ENCODE data around the gene PLCB2. TPM values are rescaled to one million over a fixed set of nuclear protein-coding genes. Genes with fewer than 3 reads are reported as not detected.

PLCB2 gene
- total and polyA plus RNA-seq, 12 donors, result 2.5 to 100 (median 24.3) TPM

- no peak for DNase-seq
- Histone ChIP-seq H3K27me3 (no peaks in the 10 kb centered on the region), H3K27ac (no peak overlapping the region), H3K4me1 (replicated peaks in 1 of 2) (no peaks in the 10 kb centered on the region), H3K36me3 (replicated peaks in 1 of 2) (no peaks in the 10 kb centered on the region), H3K9me3 (replicated peaks in 1 of 3) (no peaks in the 10 kb centered on the region), H3K4me3 (no peak overlapping the region)
- WGBS, 4 donors, result 89 to 94% (median 91%) methylated on average over 8 to 19 of the region's 19 CpGs
- no peak for TF ChIP-seq CTCF (IDR thresholded peaks at IDR 0.05)
- no peak for TF ChIP-seq POLR2A (IDR thresholded peaks at IDR 0.05)
- intact Hi-C loops (cut with DNase I), result no loop called here
Observed at GRCh38 chr15:40302288-40302886, 5.3 kb downstream of the PLCB2 start.

- Histone ChIP-seq H3K9me3 (replicated peaks in 1 of 3) (no peaks in the 10 kb centered on the region), H3K36me3 (replicated peaks in 1 of 2) (no peaks in the 10 kb centered on the region), H3K27ac (no peak overlapping the region), H3K27me3 (no peaks in the 10 kb centered on the region), H3K4me1 (replicated peaks in 1 of 2) (no peaks in the 10 kb centered on the region), H3K4me3 (no peak overlapping the region)
- intact Hi-C loops (cut with DNase I), result no loop called here
- WGBS, 4 donors, result 50 to 72% (median 67%) methylated on average over 12 of the region's 12 CpGs
- DNase-seq, result no peak
- no peak for TF ChIP-seq POLR2A (IDR thresholded peaks at IDR 0.05)
- no peak for TF ChIP-seq CTCF (IDR thresholded peaks at IDR 0.05)
Observed at GRCh38 chr15:40301467-40302179, 6.1 kb downstream of the PLCB2 start.

GRCh38 chr15:40300771-40301170 is 7.0 kb downstream of the PLCB2 start:
- no peak overlapping the region for H3K27ac ChIP-seq
- no peaks in the 10 kb centered on the region for H3K27me3 ChIP-seq
- H3K4me3 ChIP-seq, result no peak overlapping the region
- H3K36me3 ChIP-seq (replicated peaks in 1 of 2), result no peaks in the 10 kb centered on the region
- no peak for DNase-seq
- intact Hi-C loops (cut with DNase I), result no loop called here
- WGBS, 4 donors, result 92 to 96% (median 95%) methylated on average over 2 of the region's 2 CpGs
- TF ChIP-seq CTCF (IDR thresholded peaks at IDR 0.05) (no peak), POLR2A (IDR thresholded peaks at IDR 0.05) (no peak)
- no peaks in the 10 kb centered on the region for H3K9me3 ChIP-seq (replicated peaks in 1 of 3)
- H3K4me1 ChIP-seq (replicated peaks in 1 of 2), result no peaks in the 10 kb centered on the region

GRCh38 chr15:40300367-40300766 is 7.4 kb downstream of the PLCB2 start:
- Histone ChIP-seq H3K4me3 (no peak overlapping the region), H3K27me3 (no peaks in the 10 kb centered on the region), H3K27ac (no peak overlapping the region), H3K36me3 (replicated peaks in 1 of 2) (no peaks in the 10 kb centered on the region), H3K9me3 (replicated peaks in 1 of 3) (no peaks in the 10 kb centered on the region), H3K4me1 (replicated peaks in 1 of 2) (no peaks in the 10 kb centered on the region)
- 92 to 98% (median 95%) methylated on average over 2 of the region's 2 CpGs for WGBS, 4 donors
- no peak for DNase-seq
- TF ChIP-seq POLR2A (IDR thresholded peaks at IDR 0.05) (no peak), CTCF (IDR thresholded peaks at IDR 0.05) (no peak)
- intact Hi-C loops (cut with DNase I), result no loop called here
